Uterus (tissue), 2 donors: ENCODE results near the gene CXCL1.

Experiments used
- CTCF ChIP-seq, 4 experiments: fragments of 200-600 bp in 2 of 4; fragments of 450-650 bp in 2 of 4; sonication (generic) in 2 of 4; IDR thresholded peaks; one replicate each; pipeline ENCODE4 v1.5.1; 2016 to 2019; ENCODE audit warnings: antibody characterized with exemption in 4 of 4, mild to moderate bottlenecking in 2 of 4, moderate library complexity in 1 of 4
- POLR2A ChIP-seq, 2 donors: fragments of 450-650 bp; IDR thresholded peaks; one replicate each; pipeline ENCODE4 v1.6.1; 2016; ENCODE audit warnings: antibody characterized with exemption in 2 of 2, mild to moderate bottlenecking in 1 of 2, moderate library complexity in 1 of 2

- no peak for TF ChIP-seq CTCF (IDR thresholded peaks at IDR 0.05)
- TF ChIP-seq POLR2A (IDR thresholded peaks at IDR 0.05), result no peak
Observed at GRCh38 chr4:73867783-73868182, 1.4 kb upstream of the CXCL1 start.
